HG02623 (cell line): ENCODE results near the gene NTMT1.
"Not testable (repeated sequence)": the region's sequence is repeated elsewhere in the genome, so short reads cannot be mapped to it uniquely, and the experiment has no call there.

Experiments
- ATAC-seq: cut with Tn5 transposase; IDR thresholded peaks from one replicate; pipeline ENCODE4 v1.9.1; 2021; ENCODE audit warnings: moderate library complexity; ENCODE audit not compliant: unreplicated experiment

Gene NTMT1

GRCh38 chr9:129635099-129636065 is 9.4 kb downstream of the NTMT1 start:
- ATAC-seq = no peak

- not testable (repeated sequence) for ATAC-seq
Measured at GRCh38 chr9:129636343-129636742, 10.4 kb downstream of the NTMT1 start.

- no peak for ATAC-seq
Measured at GRCh38 chr9:129637102-129637501, 11.1 kb downstream of the NTMT1 start.

GRCh38 chr9:129637673-129638439 is 11.9 kb downstream of the NTMT1 start:
- no peak for ATAC-seq

GRCh38 chr9:129639034-129639630 is 13.2 kb downstream of the NTMT1 start:
- no peak for ATAC-seq

GRCh38 chr9:129639756-129640085 is 13.8 kb downstream of the NTMT1 start:
- ATAC-seq = no peak

GRCh38 chr9:129640086-129640870 is 14.3 kb downstream of the NTMT1 start:
- ATAC-seq = no peak

GRCh38 chr9:129640871-129641749 is 15.1 kb downstream of the NTMT1 start:
- ATAC-seq = no peak

- ATAC-seq = peak; percentile 82
Measured at GRCh38 chr9:129641750-129642585, 16.0 kb downstream of the NTMT1 start, which contains the start of gene ASB6. Gene ASB6, minus strand, starts transcription at chr9:129642151. Its CDS starts 152 bp downstream, at chr9:129641999.

GRCh38 chr9:129643706-129644105 is 17.7 kb downstream of the NTMT1 start:
- ATAC-seq = no peak

GRCh38 chr9:129644365-129644764 is 18.4 kb downstream of the NTMT1 start:
- no peak for ATAC-seq

- no peak for ATAC-seq
Measured at GRCh38 chr9:129644902-129645301, 18.9 kb downstream of the NTMT1 start.

GRCh38 chr9:129646252-129646651 is 20.3 kb downstream of the NTMT1 start:
- no peak for ATAC-seq

GRCh38 chr9:129646654-129647053 is 20.7 kb downstream of the NTMT1 start:
- no peak for ATAC-seq

- no peak for ATAC-seq
Measured at GRCh38 chr9:129647635-129648034, 21.7 kb downstream of the NTMT1 start.

- no peak for ATAC-seq
Measured at GRCh38 chr9:129648092-129648763, 22.3 kb downstream of the NTMT1 start.

- no peak for ATAC-seq
Measured at GRCh38 chr9:129648764-129649115, 22.8 kb downstream of the NTMT1 start.
